Heart right ventricle (tissue), 16 donors: ENCODE data around the gene SUFU. TPM values are rescaled to one million over a fixed set of nuclear protein-coding genes. Genes with fewer than 3 reads are reported as not detected.

Source experiments
- ATAC-seq, 8 donors: fragments of 200-7000 bp; cut with Tn5 transposase; one replicate each; pipeline ENCODE4 v1.9.1; 2020; ENCODE audit warnings: mild to moderate bottlenecking in 8 of 8, moderate library complexity in 8 of 8, moderate number of reproducible peaks in 1 of 8
- DNase-seq, 2 donors: peaks; one replicate each; pipeline ENCODE4 v3.0.0-alpha.2; 2020
- H3K27ac ChIP-seq, 10 donors: fragments of 200-600 bp; sonication (generic) in 2 of 10; one replicate each; pipeline versions ENCODE4 v1.5.0 to v1.8.0; 2020 to 2022; ENCODE audit warnings: mild to moderate bottlenecking in 3 of 10
- H3K27me3 ChIP-seq, 7 donors: fragments of 200-600 bp; one replicate each; pipeline ENCODE4 v1.8.0; 2021 to 2022; ENCODE audit warnings: mild to moderate bottlenecking in 2 of 7
- H3K36me3 ChIP-seq, 9 donors: fragments of 200-600 bp; sonication (generic) in 1 of 9; one replicate each; pipeline versions ENCODE4 v1.5.0 to v1.8.0; 2020 to 2022; ENCODE audit warnings: mild to moderate bottlenecking in 2 of 9
- H3K4me1 ChIP-seq, 9 donors: fragments of 200-600 bp; sonication (generic) in 1 of 9; one replicate each; pipeline versions ENCODE4 v1.5.0 to v1.8.0; 2020 to 2022; ENCODE audit warnings: mild to moderate bottlenecking in 4 of 9
- H3K4me3 ChIP-seq, 10 donors: fragments of 200-600 bp; sonication (generic) in 2 of 10; one replicate each; pipeline versions ENCODE4 v1.5.0 to v1.8.0; 2020 to 2022; ENCODE audit warnings: mild to moderate bottlenecking in 7 of 10, moderate library complexity in 2 of 10
- H3K9me3 ChIP-seq, 11 donors: fragments of 200-600 bp in 10 of 11; sonication (generic) in 2 of 11; one replicate each; pipeline versions ENCODE4 v1.5.0 to v1.8.0; 2013 to 2022; ENCODE audit warnings: mild to moderate bottlenecking in 2 of 11, control low read depth in 1 of 11, moderate library complexity in 1 of 11
- WGBS, 2 donors: extraction: QIAGEN DNeasy Blood & Tissue Kit; methylation state at CpG; one replicate each; pipeline ENCODE4 v1.1.7; 2013; ENCODE audit warnings: inconsistent platforms in 1 of 2; 5-methylcytosine and 5-hydroxymethylcytosine counted together
- intact Hi-C, 10 donors: fragments of 100-400 bp; cut with DNase I; formaldehyde crosslinking; loops; one replicate each; pipeline versions ENCODE4 v1.11.1 to v1.14.2; 2022
- polyA plus RNA-seq, 2 donors: library from polyadenylated mRNA; stranded (reverse); fragments of 200-250 nt; gene quantifications; one replicate each; pipeline ENCODE4 v1.2.3, GENCODE V29; 2013
- total RNA-seq, 10 donors: library from RNA; stranded (reverse); fragmentation: NEBNext Ultra II Directional in 3 of 10; extraction: Animal tissue kit (Norgen Biotek cat#: 25700) in 3 of 10; gene quantifications; one replicate each; pipeline versions ENCODE4 v1.2.1 to v1.2.4, GENCODE V29; 2021 to 2023
- TF ChIP-seq, protein P1 (sequence below), 9 donors: fragments of 200-600 bp; sonication (generic) in 2 of 9; IDR thresholded peaks; one replicate each; pipeline versions ENCODE4 v1.5.0 to v1.8.0; 2021 to 2022; ENCODE audit warnings: antibody characterized with exemption in 9 of 9, mild to moderate bottlenecking in 5 of 9, moderate library complexity in 1 of 9
- donor health status: Arrhythmogenic right ventricular cardiomyopathy.
- donor health status: ischemic (EF 13 %, LVEDD 7.1; RV severe dilation, severe dysfunction).
- donor health status: healthy with polysubstance abuse.
- donor health status: DM: no; HTN: yes; CAD: no.
- donor health status: DM: no; HTN: no; CAD: no.
- donor health status: ischemic (EF 25% LVEDD 6.9; RV normal size, moderate dysfunction).
- donor health status: ischemic (EF 25% LVEDD 5.7; RV mildly dilated, moderate dysfunction).
- donor health status: healthy.
- donor health status: DM: yes; HTN: yes; CAD: no.
- donor health status: Ischemic cardiomyopathy.
- donor health status: ischemic (EF 35%, LVEDD 5.7; RV mildly dilated, moderate dysfunction).
- donor health status: nonischemic (EF 11% LVEDD 7.7; RV severe dilation, severe dysfunction).
- donor health status: DM: yes; HTN: yes; CAD: no.
- donor health status: PGD.
- donor health status: ischemic (EF 29% LVEDD 5.4; RV normal size, mild dysfunction).
- donor health status: nonischemic (EF 23%, LVEDD 6.1; RV moderate dilation, normal function).

SUFU gene
- total and polyA plus RNA-seq, 12 donors = 3.3 to 10.1 (median 7.2) TPM

GRCh38 chr10:102467971-102468438, 35.8 kb upstream of the SUFU start:
- TF ChIP-seq, protein P1, sequence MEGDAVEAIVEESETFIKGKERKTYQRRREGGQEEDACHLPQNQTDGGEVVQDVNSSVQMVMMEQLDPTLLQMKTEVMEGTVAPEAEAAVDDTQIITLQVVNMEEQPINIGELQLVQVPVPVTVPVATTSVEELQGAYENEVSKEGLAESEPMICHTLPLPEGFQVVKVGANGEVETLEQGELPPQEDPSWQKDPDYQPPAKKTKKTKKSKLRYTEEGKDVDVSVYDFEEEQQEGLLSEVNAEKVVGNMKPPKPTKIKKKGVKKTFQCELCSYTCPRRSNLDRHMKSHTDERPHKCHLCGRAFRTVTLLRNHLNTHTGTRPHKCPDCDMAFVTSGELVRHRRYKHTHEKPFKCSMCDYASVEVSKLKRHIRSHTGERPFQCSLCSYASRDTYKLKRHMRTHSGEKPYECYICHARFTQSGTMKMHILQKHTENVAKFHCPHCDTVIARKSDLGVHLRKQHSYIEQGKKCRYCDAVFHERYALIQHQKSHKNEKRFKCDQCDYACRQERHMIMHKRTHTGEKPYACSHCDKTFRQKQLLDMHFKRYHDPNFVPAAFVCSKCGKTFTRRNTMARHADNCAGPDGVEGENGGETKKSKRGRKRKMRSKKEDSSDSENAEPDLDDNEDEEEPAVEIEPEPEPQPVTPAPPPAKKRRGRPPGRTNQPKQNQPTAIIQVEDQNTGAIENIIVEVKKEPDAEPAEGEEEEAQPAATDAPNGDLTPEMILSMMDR (IDR thresholded peaks at IDR 0.05) = no peak
- no peaks in the 10 kb centered on the region for H3K9me3 ChIP-seq
- H3K4me1 ChIP-seq = peaks cover 0 to 36% (median 0%) of the 10 kb centered on the region in 9 donors
- intact Hi-C loops = no loop called here
- ATAC-seq (no peak), DNase-seq (no peak)
- H3K4me3 ChIP-seq = no peak overlapping the region
- H3K27me3 ChIP-seq = no peaks in the 10 kb centered on the region
- peaks cover 0 to 7% (median 0%) of the 10 kb centered on the region in 9 donors for H3K36me3 ChIP-seq
- WGBS, 2 donors = 62 to 65% methylated on average over 6 of the region's 6 CpGs
- peak overlapping the region in 1 of 10 donors; percentile 76 for H3K27ac ChIP-seq

DNA sequence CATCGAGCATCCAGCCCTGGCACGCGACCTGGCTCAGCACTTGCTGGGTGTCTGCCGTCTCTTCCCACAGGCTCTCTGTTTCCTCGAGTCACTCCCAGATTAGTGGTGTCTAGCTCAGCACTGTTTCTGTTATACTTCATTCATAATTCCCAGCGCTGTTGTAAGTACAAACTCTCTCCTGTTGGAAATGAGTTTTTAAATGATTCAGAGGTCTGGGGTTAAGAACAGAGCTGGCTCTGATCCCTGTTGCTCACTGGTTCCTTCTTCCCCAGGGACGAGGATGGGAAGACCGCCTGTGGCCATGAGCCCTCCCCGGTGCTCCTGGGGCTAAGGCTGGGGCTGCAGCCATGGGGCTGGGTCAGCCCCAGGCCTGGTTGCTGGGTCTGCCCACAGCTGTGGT, 35.1 kb upstream of the SUFU start:
- no peak overlapping the region for H3K4me3 ChIP-seq
- no peaks in the 10 kb centered on the region for H3K9me3 ChIP-seq
- no peaks in the 10 kb centered on the region for H3K27me3 ChIP-seq
- TF ChIP-seq, protein P1 (IDR thresholded peaks at IDR 0.05) = no peak
- DNase-seq = no peak
- intact Hi-C loops = no loop called here
- H3K27ac ChIP-seq = peak overlapping the region in 1 of 10 donors; percentile 76
- WGBS, 2 donors = 71 to 79% methylated on average over 9 of the region's 9 CpGs
- peaks cover 0 to 7% (median 0%) of the 10 kb centered on the region in 9 donors for H3K36me3 ChIP-seq
- peaks cover 0 to 30% (median 0%) of the 10 kb centered on the region in 9 donors for H3K4me1 ChIP-seq
- ATAC-seq = peak in 6 of 8 donors; percentile 16 to 53 (median 36)

- no peak overlapping the region for H3K27ac ChIP-seq
Measured at GRCh38 chr10:102470579-102471546, 32.9 kb upstream of the SUFU start.

More at GRCh38 chr10:102470579-102471546, 32.9 kb upstream of the SUFU start:
- H3K36me3 ChIP-seq = peaks cover 0 to 7% (median 0%) of the 10 kb centered on the region in 9 donors
- no peaks in the 10 kb centered on the region for H3K9me3 ChIP-seq
- TF ChIP-seq, protein P1 (IDR thresholded peaks at IDR 0.05) = no peak
- H3K4me1 ChIP-seq = peaks cover 0 to 29% (median 0%) of the 10 kb centered on the region in 9 donors
- ATAC-seq (peak in 1 of 8 donors; percentile 25), DNase-seq (no peak)
- intact Hi-C loops = loop anchor here in 3 of 10 donors (10.0 kb wide), 3 partner anchors 46 to 236 kb away; partner anchors contain the start of genes FBXL15 (in 1 of the 3) and NFKB2 (in 1 of the 3)
- 92 to 95% methylated on average over 35 to 36 of the region's 36 CpGs for WGBS, 2 donors
- H3K27me3 ChIP-seq = no peaks in the 10 kb centered on the region
- H3K4me3 ChIP-seq = no peak overlapping the region
